GM12873 (cell line): ENCODE measurements around the gene NFIC.

ENCODE experiments used
- TF ChIP-seq, protein P1 (sequence below): IDR thresholded peaks from 2 replicates; pipeline ENCODE4 v1.5.1; 2012; ENCODE audit warnings: low read depth, mild to moderate bottlenecking, moderate library complexity, low read length, control low read depth; ENCODE audit not compliant: insufficient read depth; ENCODE audit errors: missing control alignments

NFIC gene

DNA sequence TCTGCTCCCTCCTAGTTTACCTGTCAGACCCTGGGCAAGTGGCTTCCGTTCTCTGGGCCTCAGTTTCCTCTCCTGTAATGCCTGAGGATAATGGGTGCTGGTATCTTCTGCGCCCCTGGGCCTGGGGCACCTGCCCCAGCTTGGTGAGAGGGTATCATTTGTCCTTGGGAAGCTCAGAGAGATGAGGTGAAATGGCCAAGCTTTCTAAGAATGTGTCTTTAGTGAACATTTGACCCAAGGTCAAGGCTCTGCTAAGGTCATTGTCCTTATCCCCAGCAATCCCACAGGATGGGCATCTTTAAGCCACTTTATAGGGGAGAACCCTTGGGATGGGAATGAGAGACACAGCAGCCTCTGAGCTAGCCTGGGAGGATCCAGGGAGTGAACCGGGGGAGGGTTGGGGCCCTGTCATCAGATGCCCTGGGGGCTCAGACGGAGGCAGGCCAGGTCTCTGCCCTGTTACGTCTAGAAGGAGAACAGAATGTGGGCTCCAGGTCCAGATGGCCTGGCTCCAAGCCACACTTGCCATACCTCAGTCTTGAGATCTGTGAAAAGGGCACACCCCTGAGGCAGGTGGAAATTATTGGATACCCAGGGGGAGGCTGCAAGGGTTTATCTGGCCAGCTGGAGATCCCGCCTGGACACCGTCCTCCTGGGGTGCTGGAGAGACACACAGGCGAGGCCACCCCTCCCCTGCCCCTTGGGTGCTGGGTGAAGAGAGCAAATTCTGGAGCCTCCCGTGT is 1.1 kb upstream of the NFIC start:
- TF ChIP-seq, protein P1, sequence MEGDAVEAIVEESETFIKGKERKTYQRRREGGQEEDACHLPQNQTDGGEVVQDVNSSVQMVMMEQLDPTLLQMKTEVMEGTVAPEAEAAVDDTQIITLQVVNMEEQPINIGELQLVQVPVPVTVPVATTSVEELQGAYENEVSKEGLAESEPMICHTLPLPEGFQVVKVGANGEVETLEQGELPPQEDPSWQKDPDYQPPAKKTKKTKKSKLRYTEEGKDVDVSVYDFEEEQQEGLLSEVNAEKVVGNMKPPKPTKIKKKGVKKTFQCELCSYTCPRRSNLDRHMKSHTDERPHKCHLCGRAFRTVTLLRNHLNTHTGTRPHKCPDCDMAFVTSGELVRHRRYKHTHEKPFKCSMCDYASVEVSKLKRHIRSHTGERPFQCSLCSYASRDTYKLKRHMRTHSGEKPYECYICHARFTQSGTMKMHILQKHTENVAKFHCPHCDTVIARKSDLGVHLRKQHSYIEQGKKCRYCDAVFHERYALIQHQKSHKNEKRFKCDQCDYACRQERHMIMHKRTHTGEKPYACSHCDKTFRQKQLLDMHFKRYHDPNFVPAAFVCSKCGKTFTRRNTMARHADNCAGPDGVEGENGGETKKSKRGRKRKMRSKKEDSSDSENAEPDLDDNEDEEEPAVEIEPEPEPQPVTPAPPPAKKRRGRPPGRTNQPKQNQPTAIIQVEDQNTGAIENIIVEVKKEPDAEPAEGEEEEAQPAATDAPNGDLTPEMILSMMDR = no peak

- TF ChIP-seq, protein P1 = no peak
These were observed 607 bp downstream of the NFIC start for GRCh38 chr19:3366753-3367627.

DNA sequence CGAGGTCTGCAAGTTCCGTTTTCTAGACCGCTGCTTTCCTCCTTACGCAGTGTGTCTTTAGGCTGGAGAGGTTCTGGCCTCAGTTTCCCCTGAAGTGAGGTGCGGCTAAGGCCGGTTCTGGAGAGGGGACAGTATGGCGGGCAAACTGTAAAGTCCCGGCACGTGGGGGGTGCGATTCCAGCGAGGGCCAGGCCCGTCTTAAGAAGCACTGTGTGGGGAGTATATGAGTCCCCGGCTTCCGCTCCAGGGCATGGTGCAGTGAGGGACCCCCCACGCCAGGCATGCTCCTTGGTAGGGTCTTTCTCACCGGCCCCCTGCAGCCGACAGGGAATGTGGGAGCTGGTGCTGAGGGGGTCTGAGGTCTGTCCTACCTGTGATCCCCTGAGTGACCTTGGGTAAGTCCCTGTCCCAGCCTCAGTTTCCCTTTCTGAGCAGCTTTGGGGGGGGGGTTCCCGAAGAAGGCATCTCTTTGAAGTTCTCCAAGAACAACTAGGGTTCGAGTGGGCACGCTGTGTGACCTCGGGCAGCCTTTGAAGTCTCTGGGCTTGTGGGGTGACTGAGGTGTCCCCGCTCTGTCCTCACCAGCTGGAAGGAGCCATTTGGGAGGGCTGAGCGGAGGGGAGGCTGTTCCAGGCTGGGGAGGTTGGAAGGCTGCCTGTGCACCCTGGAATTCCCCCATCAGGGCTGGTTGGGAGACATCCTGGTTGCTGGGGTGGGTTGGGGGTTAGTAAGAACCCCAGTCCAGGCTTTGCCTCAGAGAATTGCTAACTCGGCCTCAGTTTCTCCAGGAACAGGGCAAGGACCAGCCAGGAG is 1.5 kb downstream of the NFIC start:
- TF ChIP-seq, protein P1 = no peak

DNA sequence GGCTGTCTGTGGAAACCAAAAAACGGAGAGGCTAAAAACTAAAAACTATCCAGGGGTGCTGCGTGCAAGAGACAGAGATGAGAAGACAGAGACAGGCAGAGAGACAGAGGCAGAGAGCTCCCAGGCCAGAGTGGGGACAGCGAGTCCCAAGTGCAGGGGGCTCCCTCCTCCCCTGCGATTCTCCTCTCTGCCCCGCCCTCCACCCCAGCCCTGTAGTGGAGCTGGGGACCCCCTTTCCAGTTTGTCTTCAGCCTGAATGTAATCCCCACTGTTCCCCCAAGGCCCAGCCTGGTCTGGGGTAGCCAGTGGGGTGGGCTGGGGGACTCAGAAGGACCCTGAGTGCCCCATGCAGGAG is 2.0 kb downstream of the NFIC start:
- TF ChIP-seq, protein P1 = no peak

DNA sequence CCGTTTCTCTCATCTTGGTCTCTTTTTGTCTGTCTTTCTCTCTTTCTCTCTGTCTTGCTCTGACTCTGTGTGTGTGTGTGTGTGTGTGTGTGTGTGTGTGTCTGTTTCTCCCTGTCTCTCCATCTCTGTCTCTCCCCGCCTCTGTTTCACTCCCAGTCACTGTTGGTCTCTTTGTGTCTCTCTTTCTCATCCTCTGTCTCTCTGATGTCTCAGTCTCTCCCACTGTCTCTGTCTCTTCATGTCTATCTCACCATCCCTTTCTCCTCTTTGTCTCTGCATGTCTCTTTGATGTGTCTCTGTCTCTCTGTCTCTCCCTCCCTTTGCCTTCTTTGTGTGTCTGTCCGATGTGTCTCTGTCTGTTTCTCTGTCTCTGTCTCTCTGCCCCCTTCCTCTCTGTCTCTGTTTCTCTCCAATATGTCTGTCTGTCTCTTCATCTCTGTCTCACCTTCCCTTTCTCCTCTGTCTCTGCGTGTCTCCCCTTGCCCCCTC is 2.5 kb downstream of the NFIC start:
- TF ChIP-seq, protein P1 = no peak

DNA sequence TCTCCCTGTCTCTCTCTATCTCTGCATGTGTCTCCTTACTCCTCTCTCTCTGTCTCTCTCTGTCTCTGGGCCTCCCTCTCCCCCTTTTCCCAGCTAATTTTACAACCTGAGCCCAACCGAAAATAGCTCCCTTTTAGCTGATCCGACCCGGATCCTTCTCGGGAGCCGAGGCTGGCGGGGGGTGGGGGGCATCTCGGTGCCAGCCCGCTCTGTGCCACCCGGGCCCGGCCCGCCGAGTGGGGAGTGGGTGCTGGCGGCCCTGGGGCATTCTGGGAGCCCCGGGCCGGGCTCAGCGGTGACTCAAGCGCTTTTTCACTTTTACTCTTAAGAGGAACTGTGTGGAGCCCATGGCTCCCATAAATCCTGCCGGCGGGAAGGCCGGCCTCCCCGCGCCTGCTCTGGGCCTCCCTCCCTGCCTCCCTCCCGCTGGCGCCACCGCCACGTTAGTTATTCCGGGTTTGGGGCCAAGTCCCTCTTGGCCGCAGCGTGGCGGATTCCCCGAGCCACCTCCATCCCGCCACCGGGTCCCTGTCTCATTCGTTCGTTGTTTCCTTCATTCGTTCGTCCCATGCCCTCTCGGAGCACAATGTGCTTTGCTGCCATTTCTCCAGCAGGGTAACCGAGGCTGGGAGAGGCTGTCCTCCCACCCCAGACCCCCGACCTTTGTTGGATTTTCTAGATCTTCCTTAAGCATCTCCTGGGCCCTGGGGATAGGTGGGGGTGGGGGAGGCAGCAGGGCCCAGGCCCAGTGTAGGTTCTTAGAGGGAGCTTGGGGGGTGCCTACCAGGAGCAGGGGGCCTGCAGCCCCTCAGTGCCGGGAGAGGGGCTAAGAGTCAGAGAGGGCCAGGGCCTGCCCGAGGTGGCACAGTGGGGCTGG is 3.2 kb downstream of the NFIC start:
- TF ChIP-seq, protein P1 = peak; percentile 12
